MCF 10A (cell line): Measurements from ENCODE around the gene PLA2G6. TPM values are rescaled to one million over a fixed set of nuclear protein-coding genes. Genes with fewer than 3 reads are reported as not detected.

Experiments used
- BruUV-seq: library from RNA; stranded (reverse); fragments of 400-500 nt; replicated peaks from 2 replicates; lab custom pipeline; 2021; lab: Mats Ljungman, UMichigan
- CTCF ChIA-PET: fragments of 300-600 bp; sonication (Branson Sonifier 250); formaldehyde crosslinking; extraction: SDS; loops from one replicate; lab custom pipeline; 2021; ENCODE audit warnings: antibody characterized with exemption, inconsistent platforms; lab: Yijun Ruan, JAX
- POLR2A ChIA-PET: fragments of 300-600, 350-650 bp; sonication (Branson Sonifier 250); formaldehyde crosslinking; extraction: SDS; loops from one replicate; lab custom pipeline; 2020; ENCODE audit warnings: antibody characterized with exemption, inconsistent platforms; lab: Yijun Ruan, JAX
- DNase-seq: peaks from one replicate; pipeline ENCODE4 v3.0.0-alpha.2; 2018; ENCODE audit not compliant: unreplicated experiment
- H3K27ac Mint-ChIP-seq: one replicate; pipeline ENCODE4 v1.8.0; 2022; ENCODE audit warnings: mild to moderate bottlenecking, low read depth, mixed read lengths; ENCODE audit not compliant: unreplicated experiment
- H3K27me3 Mint-ChIP-seq: one replicate; pipeline ENCODE4 v1.8.0; 2022; ENCODE audit warnings: mixed read lengths; ENCODE audit not compliant: insufficient read depth, unreplicated experiment
- H3K36me3 Mint-ChIP-seq: one replicate; pipeline ENCODE4 v1.8.0; 2022; ENCODE audit warnings: mild to moderate bottlenecking, moderate library complexity, mixed read lengths; ENCODE audit not compliant: insufficient read depth, unreplicated experiment
- H3K4me1 Mint-ChIP-seq: one replicate; pipeline ENCODE4 v1.8.0; 2022; ENCODE audit warnings: mixed read lengths; ENCODE audit not compliant: insufficient read depth, unreplicated experiment
- H3K4me3 Mint-ChIP-seq: one replicate; pipeline ENCODE4 v1.8.0; 2022; ENCODE audit warnings: mild to moderate bottlenecking, moderate library complexity, mixed read lengths; ENCODE audit not compliant: unreplicated experiment
- H3K9me3 Mint-ChIP-seq: one replicate; pipeline ENCODE4 v1.8.0; 2022; ENCODE audit warnings: mixed read lengths; ENCODE audit not compliant: unreplicated experiment
- CTCF ChIP-seq: fragments of 200-600 bp; IDR thresholded peaks from one replicate; pipeline ENCODE4 v1.8.0; 2022; ENCODE audit warnings: antibody characterized with exemption, mild to moderate bottlenecking; ENCODE audit not compliant: unreplicated experiment
- intact Hi-C: fragments of 100-400 bp; cut with micrococcal nuclease; formaldehyde crosslinking; loops from 2 replicates; pipeline ENCODE4 v1.14.1; 2022
- total RNA-seq: library from RNA; stranded (reverse); gene quantifications from 2 replicates; pipeline ENCODE4 v1.2.3, GENCODE V29; 2022

PLA2G6 gene
- total RNA-seq, 1 experiment from 2014 or later: 37.5 TPM

- Mint-ChIP-seq H3K27ac (no peak overlapping the region), H3K9me3 (no peaks in the 10 kb centered on the region), H3K4me1 (peaks cover 16% of the 10 kb centered on the region), H3K36me3 (peaks cover 3% of the 10 kb centered on the region), H3K27me3 (no peaks in the 10 kb centered on the region), H3K4me3 (no peak overlapping the region)
- CTCF ChIA-PET: interaction anchor here (0.6 kb wide), 2 partner anchors 18 to 186 kb away, joined by 3 to 5 read pairs; no protein-coding TSS in a partner anchor
- no peak for DNase-seq
- intact Hi-C loops: no loop called here
- POLR2A ChIA-PET: interaction anchor here (0.6 kb wide), 1 partner anchor 374 kb away, joined by 3 read pairs; no protein-coding TSS in a partner anchor
- no TSS peak for BruUV-seq
- no peak for TF ChIP-seq CTCF
These were observed 15.3 kb upstream of the PLA2G6 start for GRCh38 chr22:38196791-38197419.

GRCh38 chr22:38193580-38193979 is 11.9 kb upstream of the PLA2G6 start:
- H3K4me1 Mint-ChIP-seq: peaks cover 11% of the 10 kb centered on the region
- no peak overlapping the region for H3K27ac Mint-ChIP-seq
- no peak for TF ChIP-seq CTCF
- H3K9me3 Mint-ChIP-seq: no peaks in the 10 kb centered on the region
- intact Hi-C loops: no loop called here
- ChIA-PET POLR2A (interaction anchor here (1.4 kb wide), 1 partner anchor 12 kb away, joined by 10 read pairs; the partner anchor contains the start of gene PLA2G6), CTCF (interaction anchor here (0.6 kb wide), 1 partner anchor 91 kb away, joined by 3 read pairs; no protein-coding TSS in a partner anchor)
- BruUV-seq: no TSS peak
- H3K36me3 Mint-ChIP-seq: no peaks in the 10 kb centered on the region
- no peak overlapping the region for H3K4me3 Mint-ChIP-seq
- DNase-seq: no peak
- H3K27me3 Mint-ChIP-seq: no peaks in the 10 kb centered on the region

- DNase-seq: no peak
These were observed 10.8 kb upstream of the PLA2G6 start for GRCh38 chr22:38192475-38192863.

More at GRCh38 chr22:38192475-38192863, 10.8 kb upstream of the PLA2G6 start:
- no peak for TF ChIP-seq CTCF
- no peaks in the 10 kb centered on the region for H3K36me3 Mint-ChIP-seq
- H3K9me3 Mint-ChIP-seq: no peaks in the 10 kb centered on the region
- intact Hi-C loops: no loop called here
- no TSS peak for BruUV-seq
- ChIA-PET POLR2A (interaction anchor here (0.7 to 1.6 kb wide), 5 partner anchors 9 to 507 kb away, joined by 3 to 10 read pairs (median 3); partner anchors contain the start of genes MAFF and PLA2G6), CTCF (interaction anchor here (0.6 kb wide), 2 partner anchors 13 to 453 kb away, joined by 3 to 4 read pairs; no protein-coding TSS in a partner anchor)
- no peak overlapping the region for H3K4me3 Mint-ChIP-seq
- peaks cover 15% of the 10 kb centered on the region for H3K4me1 Mint-ChIP-seq
- H3K27ac Mint-ChIP-seq: no peak overlapping the region
- H3K27me3 Mint-ChIP-seq: no peaks in the 10 kb centered on the region
